ENCODE results near the gene HOXA11.

DNA sequence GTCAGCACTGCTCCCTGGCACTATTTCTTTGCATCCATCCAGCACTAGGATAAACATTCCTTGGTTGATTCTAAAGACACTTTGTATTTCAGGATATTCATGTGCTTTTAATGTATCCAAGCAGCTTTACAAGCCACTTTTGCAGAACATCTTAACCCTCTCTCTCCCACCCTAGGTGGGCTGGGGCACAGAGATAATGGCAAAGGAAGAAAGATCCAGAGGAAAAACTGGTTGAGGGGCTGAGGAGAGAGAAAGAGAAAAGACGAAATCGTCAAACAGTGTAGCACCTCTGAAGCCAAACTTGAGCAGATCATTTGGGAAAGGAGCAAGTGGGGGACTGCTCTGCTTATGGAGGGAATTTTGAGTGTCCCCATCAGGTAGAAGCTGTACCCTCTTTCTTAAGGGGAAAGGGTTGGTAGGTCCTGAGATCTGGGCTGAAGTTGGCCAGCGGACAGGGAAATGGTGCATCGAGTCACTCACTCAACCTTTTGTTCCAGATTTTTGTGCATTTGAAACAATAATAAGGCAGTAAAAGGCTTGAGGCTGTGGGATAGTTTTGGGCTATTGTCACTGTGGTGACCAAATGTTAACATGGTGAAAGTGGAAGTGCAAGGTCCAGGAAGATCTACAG is 19.0 kb upstream of the HOXA11 start:
- TF ChIP-seq, protein P1, sequence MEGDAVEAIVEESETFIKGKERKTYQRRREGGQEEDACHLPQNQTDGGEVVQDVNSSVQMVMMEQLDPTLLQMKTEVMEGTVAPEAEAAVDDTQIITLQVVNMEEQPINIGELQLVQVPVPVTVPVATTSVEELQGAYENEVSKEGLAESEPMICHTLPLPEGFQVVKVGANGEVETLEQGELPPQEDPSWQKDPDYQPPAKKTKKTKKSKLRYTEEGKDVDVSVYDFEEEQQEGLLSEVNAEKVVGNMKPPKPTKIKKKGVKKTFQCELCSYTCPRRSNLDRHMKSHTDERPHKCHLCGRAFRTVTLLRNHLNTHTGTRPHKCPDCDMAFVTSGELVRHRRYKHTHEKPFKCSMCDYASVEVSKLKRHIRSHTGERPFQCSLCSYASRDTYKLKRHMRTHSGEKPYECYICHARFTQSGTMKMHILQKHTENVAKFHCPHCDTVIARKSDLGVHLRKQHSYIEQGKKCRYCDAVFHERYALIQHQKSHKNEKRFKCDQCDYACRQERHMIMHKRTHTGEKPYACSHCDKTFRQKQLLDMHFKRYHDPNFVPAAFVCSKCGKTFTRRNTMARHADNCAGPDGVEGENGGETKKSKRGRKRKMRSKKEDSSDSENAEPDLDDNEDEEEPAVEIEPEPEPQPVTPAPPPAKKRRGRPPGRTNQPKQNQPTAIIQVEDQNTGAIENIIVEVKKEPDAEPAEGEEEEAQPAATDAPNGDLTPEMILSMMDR (IDR thresholded peaks at IDR 0.05), result no peak
- no peak for TF ChIP-seq POLR2A (IDR thresholded peaks at IDR 0.05)
- TF ChIP-seq POLR2AphosphoS5 (IDR thresholded peaks at IDR 0.05), result no peak
- no peak for TF ChIP-seq EP300 (IDR thresholded peaks at IDR 0.05)
